Esophagus squamous epithelium (tissue), 4 donors: ENCODE measurements around the gene GPC6.

Source experiments
- CTCF ChIP-seq, 6 experiments: fragments of 450-650 bp in 4 of 6; fragments of 200-600 bp in 2 of 6; sonication (generic) in 2 of 6; IDR thresholded peaks; one replicate each; pipeline ENCODE4 v1.5.1; 2016 to 2019; ENCODE audit warnings: antibody characterized with exemption in 6 of 6, mild to moderate bottlenecking in 4 of 6, moderate library complexity in 4 of 6
- POLR2A ChIP-seq, 4 donors: fragments of 450-650 bp; IDR thresholded peaks; one replicate each; pipeline ENCODE4 v1.6.1; 2017; ENCODE audit warnings: antibody characterized with exemption in 4 of 4, mild to moderate bottlenecking in 4 of 4, moderate library complexity in 3 of 4

GRCh38 chr13:93708308-93709075 lies 481.9 kb downstream of the GPC6 start:
- TF ChIP-seq CTCF (IDR thresholded peaks at IDR 0.05) (no peak), POLR2A (IDR thresholded peaks at IDR 0.05) (no peak)
